Omental fat pad (tissue), 4 donors: ENCODE results near the gene PDLIM7. TPM values are rescaled to one million over a fixed set of nuclear protein-coding genes. Genes with fewer than 3 reads are reported as not detected.

ENCODE experiments used
- ATAC-seq: fragments of 150-250 bp; one replicate; pipeline ENCODE4 v1.9.1; 2016; ENCODE audit warnings: mild to moderate bottlenecking, moderate library complexity; ENCODE audit not compliant: low FRiP score
- DNase-seq: peaks from one replicate; pipeline ENCODE4 v3.0.0-alpha.2; 2019; ENCODE audit warnings: low spot score
- CTCF ChIP-seq, 3 donors: fragments of 450-650 bp; IDR thresholded peaks; one replicate each; pipeline ENCODE4 v1.5.1; 2016 to 2017; ENCODE audit warnings: antibody characterized with exemption in 3 of 3, mild to moderate bottlenecking in 3 of 3, moderate library complexity in 2 of 3
- total RNA-seq, 4 donors: library from RNA; depleted of rRNA; stranded (reverse); fragments of >200 nt; gene quantifications; one replicate each; pipeline ENCODE4 v1.1.0, GENCODE V29; 2016

The PDLIM7 gene
- total RNA-seq, 4 donors from 2014 or later: 20.0 to 63.2 (median 34.2) TPM

- DNase-seq (no peak), ATAC-seq (no peak)
- TF ChIP-seq CTCF (IDR thresholded peaks at IDR 0.05): no peak
Observed at GRCh38 chr5:177458912-177459350, 38.5 kb downstream of the PDLIM7 start.

- TF ChIP-seq CTCF (IDR thresholded peaks at IDR 0.05): no peak
- ATAC-seq (no peak), DNase-seq (no peak)
Observed at GRCh38 chr5:177457852-177458681, 39.3 kb downstream of the PDLIM7 start.

GRCh38 chr5:177456976-177457851 is 40.2 kb downstream of the PDLIM7 start:
- DNase-seq (no peak), ATAC-seq (peak; percentile 45)
- peak in 2 of 3 donors; percentile 38 to 59 for TF ChIP-seq CTCF (IDR thresholded peaks at IDR 0.05)

DNA sequence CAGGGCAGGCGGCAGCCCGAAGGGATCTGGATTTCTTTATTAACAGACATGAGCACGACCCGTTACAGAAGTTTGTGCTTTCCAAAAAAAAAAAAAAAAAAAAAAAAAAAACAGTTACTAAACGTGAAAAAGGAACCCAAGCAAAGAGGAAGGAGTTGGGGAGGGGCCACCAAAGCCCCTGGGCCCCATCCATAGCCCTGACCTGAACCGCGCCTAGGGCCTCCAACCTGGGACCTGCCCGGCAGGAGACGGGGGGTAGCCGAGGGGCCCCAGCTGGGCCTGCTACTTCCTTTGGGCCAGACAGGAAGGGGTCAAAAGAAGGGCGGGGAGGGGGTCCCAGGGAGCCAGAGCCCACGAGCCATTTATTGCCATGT is 40.8 kb downstream of the PDLIM7 start:
- DNase-seq: no peak
- ATAC-seq: no peak
- TF ChIP-seq CTCF (IDR thresholded peaks at IDR 0.05): no peak

- peak; percentile 43 for ATAC-seq
- peak; percentile 97 for DNase-seq
- peak in 2 of 3 donors; percentile 31 to 44 for TF ChIP-seq CTCF (IDR thresholded peaks at IDR 0.05)
Observed at GRCh38 chr5:177455661-177456590, 41.5 kb downstream of the PDLIM7 start.

DNA sequence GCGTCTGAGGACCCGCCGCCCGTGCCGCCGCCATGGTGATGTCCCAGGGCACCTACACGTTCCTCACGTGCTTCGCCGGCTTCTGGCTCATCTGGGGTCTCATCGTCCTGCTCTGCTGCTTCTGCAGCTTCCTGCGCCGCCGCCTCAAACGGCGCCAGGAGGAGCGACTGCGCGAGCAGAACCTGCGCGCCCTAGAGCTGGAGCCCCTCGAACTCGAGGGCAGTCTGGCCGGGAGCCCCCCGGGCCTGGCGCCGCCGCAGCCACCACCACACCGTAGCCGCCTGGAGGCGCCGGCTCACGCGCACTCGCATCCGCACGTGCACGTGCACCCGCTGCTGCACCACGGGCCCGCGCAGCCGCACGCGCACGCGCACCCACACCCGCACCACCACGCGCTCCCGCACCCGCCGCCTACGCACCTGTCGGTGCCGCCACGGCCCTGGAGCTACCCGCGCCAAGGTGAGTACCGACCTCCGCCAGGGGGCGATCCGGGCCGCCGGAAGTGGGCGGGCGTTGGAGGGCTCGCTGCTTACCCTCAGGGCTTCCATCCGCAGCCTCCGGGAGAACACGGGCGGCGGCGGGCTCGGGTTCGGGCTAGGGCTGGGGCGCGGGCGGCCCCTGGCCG is 42.3 kb downstream of the PDLIM7 start:
- peak; percentile 66 for ATAC-seq
- DNase-seq: peak; percentile 67
- TF ChIP-seq CTCF (IDR thresholded peaks at IDR 0.05): peak in 2 of 3 donors; percentile 46 to 47
